Left lung (tissue), 10 donors: ENCODE data around the gene ACOX2. TPM values are rescaled to one million over a fixed set of nuclear protein-coding genes. Genes with fewer than 3 reads are reported as not detected.
"Not testable (repeated sequence)": the region's sequence is repeated elsewhere in the genome, so short reads cannot be mapped to it uniquely, and the experiment has no call there.

Source experiments
- ATAC-seq: fragments of 200-7000 bp; cut with Tn5 transposase; one replicate; pipeline ENCODE4 v1.9.1; 2020; ENCODE audit warnings: moderate library complexity
- DNase-seq, 4 donors: peaks; one replicate each; pipeline ENCODE4 v3.0.0-alpha.2; 2013 to 2020
- H3K27ac ChIP-seq, 2 donors: fragments of 200-600 bp; sonication (generic) in 1 of 2; one replicate each; pipeline versions ENCODE4 v1.5.0 to v1.8.0; 2020 to 2021
- H3K27me3 ChIP-seq, 2 donors: fragments of 200-600 bp; sonication (generic) in 1 of 2; one replicate each; pipeline versions ENCODE4 v1.5.0 to v1.8.0; 2020 to 2021
- H3K36me3 ChIP-seq, 2 donors: fragments of 200-600 bp; sonication (generic) in 1 of 2; one replicate each; pipeline versions ENCODE4 v1.5.0 to v1.8.0; 2020 to 2021
- H3K4me1 ChIP-seq, 2 donors: fragments of 200-600 bp; one replicate each; pipeline ENCODE4 v1.8.0; 2021
- H3K4me3 ChIP-seq, 2 donors: fragments of 200-600 bp; sonication (generic) in 1 of 2; one replicate each; pipeline versions ENCODE4 v1.5.0 to v1.8.0; 2020 to 2021; ENCODE audit warnings: mild to moderate bottlenecking in 1 of 2
- H3K9me3 ChIP-seq, 2 donors: fragments of 200-600 bp; sonication (generic) in 1 of 2; one replicate each; pipeline versions ENCODE4 v1.5.0 to v1.8.0; 2020 to 2021
- intact Hi-C, 2 donors: fragments of 100-400 bp; cut with DNase I; formaldehyde crosslinking; loops; one replicate each; pipeline versions ENCODE4 v1.11.2 to v1.14.2; 2022
- polyA plus RNA-seq, 6 donors: library from polyadenylated mRNA; unstranded; fragments of 120-200 nt; gene quantifications; one replicate each; pipeline ENCODE4 v1.2.1, GENCODE V29; 2013; ENCODE audit not compliant: insufficient read length in 6 of 6
- total RNA-seq, 2 donors: library from RNA; stranded (reverse); fragmentation: NEBNext Ultra II Directional; extraction: Animal tissue kit (Norgen Biotek cat#: 25700); gene quantifications; one replicate each; pipeline ENCODE4 v1.2.1, GENCODE V29; 2021
- TF ChIP-seq, protein P1 (sequence below), 2 donors: fragments of 200-600 bp; sonication (generic) in 1 of 2; IDR thresholded peaks; one replicate each; pipeline versions ENCODE4 v1.5.0 to v1.8.0; 2021; ENCODE audit warnings: antibody characterized with exemption in 2 of 2
- donor health status: DM: no; HTN: yes; CAD: no.
- donor health status: DM: no; HTN: no; CAD: no.

The ACOX2 gene
- total and polyA plus RNA-seq, 8 donors: 9.8 to 58.1 (median 42.8) TPM

- ATAC-seq (no peak), DNase-seq (no peak)
- intact Hi-C loops: no loop called here
- H3K36me3 ChIP-seq: no peaks in the 10 kb centered on the region
- no peaks in the 10 kb centered on the region for H3K9me3 ChIP-seq
- H3K4me3 ChIP-seq: no peak overlapping the region
- peaks cover 13 to 22% of the 10 kb centered on the region in 2 donors for H3K4me1 ChIP-seq
- H3K27me3 ChIP-seq: no peaks in the 10 kb centered on the region
- TF ChIP-seq, protein P1, sequence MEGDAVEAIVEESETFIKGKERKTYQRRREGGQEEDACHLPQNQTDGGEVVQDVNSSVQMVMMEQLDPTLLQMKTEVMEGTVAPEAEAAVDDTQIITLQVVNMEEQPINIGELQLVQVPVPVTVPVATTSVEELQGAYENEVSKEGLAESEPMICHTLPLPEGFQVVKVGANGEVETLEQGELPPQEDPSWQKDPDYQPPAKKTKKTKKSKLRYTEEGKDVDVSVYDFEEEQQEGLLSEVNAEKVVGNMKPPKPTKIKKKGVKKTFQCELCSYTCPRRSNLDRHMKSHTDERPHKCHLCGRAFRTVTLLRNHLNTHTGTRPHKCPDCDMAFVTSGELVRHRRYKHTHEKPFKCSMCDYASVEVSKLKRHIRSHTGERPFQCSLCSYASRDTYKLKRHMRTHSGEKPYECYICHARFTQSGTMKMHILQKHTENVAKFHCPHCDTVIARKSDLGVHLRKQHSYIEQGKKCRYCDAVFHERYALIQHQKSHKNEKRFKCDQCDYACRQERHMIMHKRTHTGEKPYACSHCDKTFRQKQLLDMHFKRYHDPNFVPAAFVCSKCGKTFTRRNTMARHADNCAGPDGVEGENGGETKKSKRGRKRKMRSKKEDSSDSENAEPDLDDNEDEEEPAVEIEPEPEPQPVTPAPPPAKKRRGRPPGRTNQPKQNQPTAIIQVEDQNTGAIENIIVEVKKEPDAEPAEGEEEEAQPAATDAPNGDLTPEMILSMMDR (IDR thresholded peaks at IDR 0.05): no peak
- no peak overlapping the region for H3K27ac ChIP-seq
Observed at GRCh38 chr3:58531956-58532355, 5.0 kb downstream of the ACOX2 start.

- DNase-seq (no peak), ATAC-seq (no peak)
- TF ChIP-seq, protein P1 (IDR thresholded peaks at IDR 0.05): no peak
- Histone ChIP-seq H3K4me3 (no peak overlapping the region), H3K4me1 (peaks cover 12 to 26% of the 10 kb centered on the region in 2 donors), H3K9me3 (no peaks in the 10 kb centered on the region), H3K36me3 (no peaks in the 10 kb centered on the region), H3K27me3 (no peaks in the 10 kb centered on the region), H3K27ac (no peak overlapping the region)
- intact Hi-C loops: no loop called here
Observed at GRCh38 chr3:58531555-58531954, 5.4 kb downstream of the ACOX2 start.

GRCh38 chr3:58530354-58530865, 6.6 kb downstream of the ACOX2 start:
- Histone ChIP-seq H3K9me3 (no peaks in the 10 kb centered on the region), H3K36me3 (no peaks in the 10 kb centered on the region), H3K27me3 (no peaks in the 10 kb centered on the region), H3K27ac (no peak overlapping the region), H3K4me1 (peaks cover 5 to 24% of the 10 kb centered on the region in 2 donors), H3K4me3 (no peak overlapping the region)
- TF ChIP-seq, protein P1 (IDR thresholded peaks at IDR 0.05): no peak
- no peak for DNase-seq
- intact Hi-C loops: no loop called here
- ATAC-seq: no peak

GRCh38 chr3:58529516-58530353, 7.3 kb downstream of the ACOX2 start:
- Histone ChIP-seq H3K27ac (no peak overlapping the region), H3K4me1 (peaks cover 5 to 24% of the 10 kb centered on the region in 2 donors), H3K4me3 (no peak overlapping the region), H3K27me3 (no peaks in the 10 kb centered on the region), H3K36me3 (no peaks in the 10 kb centered on the region), H3K9me3 (no peaks in the 10 kb centered on the region)
- intact Hi-C loops: no loop called here
- TF ChIP-seq, protein P1 (IDR thresholded peaks at IDR 0.05): no peak
- no peak for ATAC-seq
- no peak for DNase-seq

GRCh38 chr3:58528629-58529028, 8.4 kb downstream of the ACOX2 start:
- peak; percentile 41 for ATAC-seq
- Histone ChIP-seq H3K36me3 (no peaks in the 10 kb centered on the region), H3K4me1 (peaks cover 5 to 24% of the 10 kb centered on the region in 2 donors), H3K27ac (no peak overlapping the region), H3K27me3 (no peaks in the 10 kb centered on the region), H3K4me3 (no peak overlapping the region), H3K9me3 (no peaks in the 10 kb centered on the region)
- intact Hi-C loops: no loop called here
- peak in 2 of 4 donors; percentile 31 to 56 for DNase-seq
- TF ChIP-seq, protein P1 (IDR thresholded peaks at IDR 0.05): no peak

DNA sequence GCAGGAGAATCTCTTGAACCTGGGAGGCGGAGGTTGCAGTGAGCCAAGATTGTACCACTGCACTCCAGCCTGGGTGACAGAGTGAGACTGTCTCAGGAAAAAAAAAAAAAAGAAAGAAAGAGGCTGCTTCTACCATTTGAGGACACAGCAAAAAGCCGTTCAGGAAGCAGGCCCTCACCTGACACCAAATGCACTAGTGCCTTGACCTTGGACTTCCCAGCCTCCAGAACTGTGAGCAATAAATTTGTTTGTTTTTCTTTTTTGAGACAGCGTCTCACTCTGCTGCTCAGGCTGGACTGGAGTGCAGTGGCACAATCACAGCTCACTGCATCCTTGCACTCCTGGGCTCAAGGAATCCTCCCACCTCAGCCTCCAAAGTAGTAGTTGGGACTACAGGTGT, 9.6 kb downstream of the ACOX2 start:
- H3K4me3 ChIP-seq, H3K9me3 ChIP-seq, ATAC-seq, H3K27ac ChIP-seq, H3K36me3 ChIP-seq, intact Hi-C loops, H3K27me3 ChIP-seq, DNase-seq: not testable (repeated sequence)
- peaks cover 5 to 19% of the 10 kb centered on the region in 2 donors for H3K4me1 ChIP-seq
